ENCODE data around the gene MYOCD.

DNA sequence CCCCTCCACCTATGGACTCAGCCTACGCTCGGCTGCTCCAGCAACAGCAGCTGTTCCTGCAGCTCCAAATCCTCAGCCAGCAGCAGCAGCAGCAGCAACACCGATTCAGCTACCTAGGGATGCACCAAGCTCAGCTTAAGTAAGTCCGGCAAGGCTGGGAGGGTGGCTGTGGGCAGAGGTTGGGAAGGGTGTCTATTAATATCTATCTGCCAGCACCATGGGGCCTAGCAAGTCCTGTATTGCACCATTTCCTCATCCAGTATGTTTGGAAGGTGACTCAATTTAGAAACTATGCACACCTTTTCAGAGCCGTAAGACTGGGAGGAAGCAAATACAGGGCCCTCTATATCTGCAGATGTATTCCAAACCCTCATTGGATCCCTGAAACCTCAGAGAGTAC lies 78.6 kb downstream of the MYOCD start:
- TF ChIP-seq, protein P1, sequence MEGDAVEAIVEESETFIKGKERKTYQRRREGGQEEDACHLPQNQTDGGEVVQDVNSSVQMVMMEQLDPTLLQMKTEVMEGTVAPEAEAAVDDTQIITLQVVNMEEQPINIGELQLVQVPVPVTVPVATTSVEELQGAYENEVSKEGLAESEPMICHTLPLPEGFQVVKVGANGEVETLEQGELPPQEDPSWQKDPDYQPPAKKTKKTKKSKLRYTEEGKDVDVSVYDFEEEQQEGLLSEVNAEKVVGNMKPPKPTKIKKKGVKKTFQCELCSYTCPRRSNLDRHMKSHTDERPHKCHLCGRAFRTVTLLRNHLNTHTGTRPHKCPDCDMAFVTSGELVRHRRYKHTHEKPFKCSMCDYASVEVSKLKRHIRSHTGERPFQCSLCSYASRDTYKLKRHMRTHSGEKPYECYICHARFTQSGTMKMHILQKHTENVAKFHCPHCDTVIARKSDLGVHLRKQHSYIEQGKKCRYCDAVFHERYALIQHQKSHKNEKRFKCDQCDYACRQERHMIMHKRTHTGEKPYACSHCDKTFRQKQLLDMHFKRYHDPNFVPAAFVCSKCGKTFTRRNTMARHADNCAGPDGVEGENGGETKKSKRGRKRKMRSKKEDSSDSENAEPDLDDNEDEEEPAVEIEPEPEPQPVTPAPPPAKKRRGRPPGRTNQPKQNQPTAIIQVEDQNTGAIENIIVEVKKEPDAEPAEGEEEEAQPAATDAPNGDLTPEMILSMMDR (optimal IDR thresholded peaks at IDR 0.05 in 1 of 3, IDR thresholded peaks at IDR 0.05 in 1 of 3, conservative IDR thresholded peaks at IDR 0.05 in 1 of 3; ENCODE audit: extremely low read depth in 1 of 3, insufficient read depth in 2 of 3, low read length in 3 of 3): no peak
- TF ChIP-seq EZH2 (IDR thresholded peaks at IDR 0.05; ENCODE audit: low read length): no peak
